ENCODE measurements around the gene SLC5A4.
"Not testable (repeated sequence)": the region's sequence is repeated elsewhere in the genome, so short reads cannot be mapped to it uniquely, and the experiment has no call there.

The SLC5A4 gene

DNA sequence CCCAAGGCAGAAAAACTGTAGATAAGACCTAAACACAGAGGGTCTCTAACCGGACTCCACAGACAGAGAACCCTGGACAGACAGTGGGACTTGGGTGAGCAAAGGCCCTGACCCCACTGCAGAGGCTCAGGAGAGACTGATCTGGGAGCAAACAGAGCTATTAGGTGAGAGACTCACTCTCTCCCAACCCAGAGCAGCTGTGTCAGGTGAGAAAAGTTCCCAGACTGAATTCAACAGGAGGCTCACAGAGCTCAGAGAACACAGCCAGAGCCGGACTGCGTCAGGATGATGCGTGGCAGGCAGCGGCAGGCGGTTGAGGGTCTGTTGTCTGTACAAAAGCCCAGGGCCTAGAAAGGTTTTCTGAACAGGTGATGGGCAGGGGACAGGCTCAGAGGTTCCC lies 55.8 kb downstream of the SLC5A4 start:
- no peak for DNase-seq

DNA sequence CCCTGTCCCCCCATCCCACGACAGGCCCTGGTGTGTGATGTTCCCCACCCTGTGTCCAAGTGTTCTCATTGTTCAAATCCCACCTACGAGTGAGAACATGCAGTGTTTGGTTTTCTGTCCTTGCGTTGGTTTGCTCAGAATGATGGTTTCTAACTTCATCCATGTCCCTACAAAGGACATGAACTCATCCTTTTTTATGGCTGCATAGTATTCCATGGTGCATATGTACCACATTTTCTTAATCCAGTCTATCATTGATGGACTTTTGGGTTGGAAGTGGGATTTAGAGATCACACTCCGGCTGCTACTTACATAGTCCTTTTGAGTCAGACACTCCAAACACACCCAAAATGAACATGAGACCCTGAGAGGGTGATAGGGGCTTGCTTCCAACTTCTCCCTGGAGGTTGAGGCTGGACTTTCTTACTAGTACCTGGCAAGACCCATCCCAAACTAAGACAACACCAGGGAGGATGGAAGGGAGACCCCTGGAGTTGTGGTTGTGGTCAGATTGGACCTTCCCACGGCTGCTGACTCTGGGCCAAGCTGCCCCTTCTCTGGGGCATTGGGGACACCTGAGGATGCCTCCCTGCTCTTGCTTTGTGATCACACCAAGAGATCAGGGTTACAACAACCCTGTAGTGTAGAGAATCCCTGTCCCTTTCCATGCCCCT lies 57.5 kb downstream of the SLC5A4 start:
- not testable (repeated sequence) for DNase-seq

DNA sequence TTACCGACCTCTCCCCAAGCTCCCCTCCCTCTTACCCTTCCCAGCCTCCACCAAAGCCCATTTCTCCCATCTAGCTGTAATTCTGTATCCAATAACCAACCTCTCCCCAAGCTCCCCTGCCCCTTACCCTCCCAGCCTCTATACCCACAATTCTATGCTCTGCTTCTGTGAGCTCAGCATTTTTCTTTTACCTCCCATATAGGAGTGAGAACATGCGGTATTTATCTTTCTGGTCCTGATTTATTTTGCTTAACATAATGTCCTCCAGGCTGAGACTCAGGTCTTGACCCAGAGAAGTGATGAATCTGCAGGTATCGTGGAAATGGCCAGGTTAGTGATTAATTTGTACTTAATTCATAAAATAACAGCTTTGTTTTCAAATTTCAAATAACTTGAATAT lies 59.2 kb downstream of the SLC5A4 start:
- DNase-seq: not testable (repeated sequence)

DNA sequence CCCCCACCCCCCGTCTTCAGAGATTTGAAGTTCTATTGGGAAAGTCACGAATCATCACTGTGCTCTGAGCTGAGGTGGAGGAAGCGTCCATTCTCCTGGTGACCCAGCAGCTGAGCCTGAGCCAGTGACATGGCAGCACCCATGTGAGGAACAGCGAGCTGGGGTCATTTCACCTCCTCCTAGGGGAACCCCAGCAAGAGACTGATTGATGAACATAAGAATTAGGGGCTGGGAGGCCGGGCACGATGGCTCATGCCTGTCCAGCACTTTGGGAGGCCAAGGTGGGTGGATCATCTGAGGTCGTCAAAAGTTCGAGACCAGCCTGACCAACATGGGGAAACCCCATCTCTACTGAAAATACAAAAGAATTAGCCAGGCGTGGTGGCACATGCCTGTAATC lies 61.8 kb downstream of the SLC5A4 start:
- not testable (repeated sequence) for DNase-seq

DNA sequence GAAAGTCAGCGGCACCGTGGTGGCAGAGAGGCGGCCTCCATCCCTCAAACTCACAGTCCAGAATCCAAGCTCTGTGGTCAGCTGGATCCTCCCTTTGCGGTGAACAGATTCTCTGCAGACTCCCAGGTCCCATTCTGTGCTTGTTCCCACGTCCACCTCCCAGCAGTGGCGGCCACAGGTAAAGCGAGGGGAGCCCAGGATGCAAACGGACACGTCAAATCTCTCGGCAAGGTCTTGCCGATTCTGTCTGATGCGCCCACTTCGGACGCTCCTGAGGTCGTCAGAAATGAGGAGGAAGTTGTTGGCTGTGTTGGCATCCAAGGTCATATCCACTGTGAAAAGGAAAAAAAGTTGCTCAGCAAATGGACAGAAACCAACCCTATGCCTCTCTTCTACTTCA lies 64.1 kb downstream of the SLC5A4 start:
- not testable (repeated sequence) for DNase-seq

DNA sequence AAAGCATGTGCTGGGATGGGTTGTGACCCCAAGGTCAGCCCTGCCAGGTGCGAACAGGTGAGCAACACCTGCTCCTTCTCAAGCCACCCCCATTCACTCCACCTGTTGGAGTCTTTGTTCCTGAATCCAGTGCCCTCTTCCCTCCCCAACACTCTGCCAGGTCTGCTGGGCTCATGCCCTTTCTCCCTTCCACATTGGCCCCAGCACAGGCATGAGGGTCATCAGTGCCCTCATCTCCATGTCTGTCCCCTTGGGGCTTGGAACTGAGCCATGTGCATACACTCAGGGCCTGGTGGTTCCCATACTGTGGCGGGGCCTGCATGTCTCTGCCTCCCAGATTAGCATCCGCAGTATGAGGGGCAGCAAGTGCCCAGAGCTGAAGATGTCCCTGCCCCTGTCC lies 69.3 kb downstream of the SLC5A4 start:
- DNase-seq: no peak

DNA sequence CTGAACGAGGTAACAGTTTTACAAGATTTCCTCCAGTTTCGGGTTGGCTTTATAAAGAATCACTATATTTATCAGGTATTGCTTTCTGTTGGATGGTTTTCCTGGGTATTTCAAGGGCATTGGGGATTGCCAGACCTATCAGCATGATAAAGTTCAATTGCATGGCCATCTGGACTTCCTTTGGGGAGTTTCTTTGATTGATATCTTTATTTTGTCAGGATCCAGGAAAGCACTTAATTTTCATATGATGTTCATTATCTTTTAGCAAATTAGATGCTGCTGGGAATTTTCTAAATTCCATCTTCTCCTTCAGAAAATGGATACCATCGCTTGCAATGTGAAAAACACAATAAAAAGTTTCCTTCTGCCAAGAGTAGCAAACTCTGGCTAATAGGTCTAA lies 71.5 kb downstream of the SLC5A4 start:
- no peak for DNase-seq

DNA sequence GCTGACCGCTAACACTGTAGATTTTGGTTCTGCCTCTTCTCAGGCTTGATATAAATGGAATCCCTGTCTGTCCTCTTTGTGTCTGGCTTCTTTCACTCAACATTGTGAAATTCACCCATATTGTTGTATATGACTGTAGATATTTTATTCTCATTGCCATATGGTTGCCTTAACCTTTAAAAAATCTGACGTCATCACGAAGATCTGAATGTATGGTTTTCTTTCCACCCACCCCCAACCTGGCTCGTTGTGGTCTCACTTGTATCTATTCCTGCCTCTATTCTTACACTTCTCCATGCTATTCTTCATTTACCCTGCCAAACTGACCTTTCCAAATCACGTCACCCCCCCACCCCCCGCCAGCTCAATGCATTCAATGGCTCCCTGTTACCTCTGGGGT lies 74.1 kb downstream of the SLC5A4 start:
- no peak for DNase-seq

DNA sequence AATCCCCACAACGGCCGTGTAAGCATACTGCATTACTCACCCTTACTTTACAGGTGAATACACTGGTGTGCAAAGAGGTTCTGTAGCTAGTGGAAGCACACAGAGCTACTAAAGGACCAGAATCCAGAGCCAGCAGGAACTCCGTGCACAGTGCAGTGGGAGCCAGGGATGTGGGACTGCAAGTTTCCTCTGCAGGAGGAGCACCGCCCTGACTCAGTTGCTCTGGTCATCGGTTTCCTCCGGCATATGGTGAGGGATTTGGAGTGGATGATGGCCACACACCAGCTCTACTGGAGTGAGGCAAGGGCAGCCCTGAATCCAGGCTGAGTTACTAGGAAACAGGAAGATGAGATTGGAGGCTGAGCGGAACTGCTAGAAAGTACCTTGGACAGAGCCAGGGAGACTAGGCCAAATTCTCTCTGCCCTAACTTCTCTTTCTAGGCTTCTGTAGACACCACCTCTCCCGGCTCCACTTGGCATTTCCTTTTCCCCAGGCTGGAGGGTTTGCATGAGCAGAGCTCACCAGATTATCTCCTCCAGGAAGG lies 77.9 kb downstream of the SLC5A4 start:
- no peak for DNase-seq

DNA sequence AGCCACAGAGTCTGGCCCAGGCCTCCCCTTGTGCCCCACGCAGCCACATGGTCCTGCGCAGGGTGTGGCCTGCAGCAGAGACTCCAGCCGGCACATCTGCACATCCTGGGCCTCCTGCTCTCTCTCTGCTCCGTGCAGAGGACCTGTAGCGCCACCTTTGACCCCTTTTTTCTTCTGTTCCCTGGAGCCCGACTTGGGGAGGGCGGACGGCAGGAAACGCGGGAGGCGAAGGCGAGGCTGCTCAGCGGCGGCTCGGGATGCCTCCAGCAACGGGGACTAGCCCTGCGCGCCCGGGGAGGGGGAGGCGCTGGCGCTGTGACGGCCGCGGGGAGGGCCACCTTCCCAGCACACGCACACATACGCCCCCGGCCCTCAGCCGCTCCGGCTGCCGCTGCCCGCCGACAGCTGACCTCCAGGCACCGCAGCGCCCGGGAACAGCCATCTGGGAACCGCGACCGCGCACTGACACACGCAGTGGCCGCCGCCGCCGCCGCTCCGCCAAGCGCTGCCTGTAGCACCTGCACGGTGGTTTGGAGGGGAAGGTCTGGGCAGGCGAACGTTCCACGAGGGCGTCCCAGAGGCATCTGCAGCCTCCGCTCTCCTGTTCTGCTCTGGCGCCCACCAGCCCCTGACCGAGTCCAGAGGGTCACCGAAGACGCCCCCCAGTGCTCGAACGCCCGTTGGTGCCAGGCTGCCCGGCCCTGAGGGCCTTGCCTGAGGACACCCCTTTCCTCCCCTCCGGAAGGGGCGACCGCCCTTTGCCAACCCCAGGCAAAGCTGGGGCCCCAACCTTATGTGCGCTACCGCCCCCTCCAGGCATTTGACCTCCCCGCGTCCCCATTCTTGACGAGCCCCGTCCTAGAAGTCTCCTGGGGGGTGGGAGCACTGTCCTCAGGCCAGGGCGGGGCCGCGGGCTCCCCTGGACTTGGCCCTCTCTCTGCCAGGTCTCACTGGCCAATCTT lies 79.2 kb downstream of the SLC5A4 start:
- no peak for DNase-seq

DNA sequence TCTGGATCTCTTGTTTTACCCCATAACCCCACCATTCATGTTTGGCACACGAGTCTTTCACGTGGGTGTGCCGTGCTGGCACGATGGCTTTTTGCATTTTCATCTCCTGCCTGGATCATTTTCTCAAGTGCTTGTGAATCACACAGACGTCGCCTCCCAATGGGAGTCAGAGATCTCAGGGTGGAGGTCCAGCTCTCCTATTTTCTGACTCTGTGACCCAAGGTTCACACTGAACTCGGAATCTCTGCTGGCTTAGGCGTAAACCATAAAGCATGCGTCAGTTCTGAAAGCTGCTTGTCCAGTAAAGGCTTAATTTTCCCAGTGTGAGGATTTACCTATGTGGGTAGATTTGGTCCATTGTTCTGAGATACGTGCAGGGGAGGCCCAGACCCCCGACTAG lies 80.0 kb downstream of the SLC5A4 start:
- no peak for DNase-seq
